Measurements from ENCODE around the gene DENND1A.

GRCh38 chr9:123685489-123686083, 244.3 kb downstream of the DENND1A start:
- TF ChIP-seq, protein P1, sequence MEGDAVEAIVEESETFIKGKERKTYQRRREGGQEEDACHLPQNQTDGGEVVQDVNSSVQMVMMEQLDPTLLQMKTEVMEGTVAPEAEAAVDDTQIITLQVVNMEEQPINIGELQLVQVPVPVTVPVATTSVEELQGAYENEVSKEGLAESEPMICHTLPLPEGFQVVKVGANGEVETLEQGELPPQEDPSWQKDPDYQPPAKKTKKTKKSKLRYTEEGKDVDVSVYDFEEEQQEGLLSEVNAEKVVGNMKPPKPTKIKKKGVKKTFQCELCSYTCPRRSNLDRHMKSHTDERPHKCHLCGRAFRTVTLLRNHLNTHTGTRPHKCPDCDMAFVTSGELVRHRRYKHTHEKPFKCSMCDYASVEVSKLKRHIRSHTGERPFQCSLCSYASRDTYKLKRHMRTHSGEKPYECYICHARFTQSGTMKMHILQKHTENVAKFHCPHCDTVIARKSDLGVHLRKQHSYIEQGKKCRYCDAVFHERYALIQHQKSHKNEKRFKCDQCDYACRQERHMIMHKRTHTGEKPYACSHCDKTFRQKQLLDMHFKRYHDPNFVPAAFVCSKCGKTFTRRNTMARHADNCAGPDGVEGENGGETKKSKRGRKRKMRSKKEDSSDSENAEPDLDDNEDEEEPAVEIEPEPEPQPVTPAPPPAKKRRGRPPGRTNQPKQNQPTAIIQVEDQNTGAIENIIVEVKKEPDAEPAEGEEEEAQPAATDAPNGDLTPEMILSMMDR (IDR thresholded peaks at IDR 0.05; ENCODE audit: insufficient read depth, low read length, poor library complexity, severe bottlenecking), result no peak
- no peak for TF ChIP-seq EZH2phosphoT487 (conservative IDR thresholded peaks at IDR 0.05; ENCODE audit: low read length)

Data from SU-DHL-6 (cell line).